HepG2 (cell line): Measurements from ENCODE around the gene POLE4. TPM values are rescaled to one million over a fixed set of nuclear protein-coding genes. Genes with fewer than 3 reads are reported as not detected.

Experiments
- ATAC-seq: fragments of 200-7000 bp; cut with Tn5 transposase; 3 replicates; pipeline ENCODE4 v1.9.1; 2020; ENCODE audit warnings: mild to moderate bottlenecking, moderate library complexity
- BruUV-seq: library from RNA; stranded (reverse); fragments of 400-500 nt; replicated peaks from 2 replicates; lab custom pipeline; 2021; lab: Mats Ljungman, UMichigan
- CTCF ChIA-PET: fragments of 300-600 bp; formaldehyde crosslinking; extraction: SDS; loops from one replicate; lab custom pipeline; 2021; ENCODE audit warnings: low total read pairs, inconsistent platforms, low intra/inter-chr PET ratio; lab: Yijun Ruan, JAX
- POLR2A ChIA-PET: fragments of 350-600 bp; sonication (Branson Sonifier 250); formaldehyde crosslinking; loops from one replicate; lab custom pipeline; 2020; ENCODE audit warnings: antibody characterized with exemption, inconsistent platforms; lab: Yijun Ruan, JAX
- DNase-seq: peaks from one replicate; pipeline ENCODE4 v3.0.0-alpha.2; 2015; ENCODE audit warnings: low spot score
- FAIRE-seq: peaks from 3 replicates; lab custom pipeline; 2011; peaks lifted over from hg19 to GRCh38; lab: Jason Lieb, UNC
- H2AFZ ChIP-seq: one replicate; pipeline ENCODE4 v1.6.1; 2011; ENCODE audit warnings: low read length, inconsistent platforms
- H3K27ac ChIP-seq: fragments of 300-600 bp; 3 replicates; pipeline ENCODE4 v1.8.0; 2011; ENCODE audit warnings: mixed run types, mild to moderate bottlenecking, mixed read lengths, low read length, inconsistent platforms; ENCODE audit not compliant: insufficient read depth; ENCODE audit errors: extremely low read length
- H3K27me3 ChIP-seq, 2 experiments: fragments of 200-600 bp in 1 of 2; 2 replicates in 1 of 2; 3 replicates in 1 of 2; pipeline versions ENCODE4 v1.6.0 to v1.8.0; 2011; ENCODE audit warnings: low read length in 2 of 2, mild to moderate bottlenecking in 2 of 2, moderate library complexity in 2 of 2, inconsistent platforms in 1 of 2; ENCODE audit not compliant: insufficient read depth in 2 of 2, control insufficient read depth in 1 of 2
- H3K36me3 ChIP-seq, 2 experiments: fragments of 200-600 bp in 1 of 2; replicated peaks in 1 of 2; 2 replicates in 1 of 2; 3 replicates in 1 of 2; pipeline versions ENCODE4 v1.5.1 to v1.8.0; 2011; ENCODE audit warnings: low read length in 2 of 2, inconsistent platforms in 1 of 2; ENCODE audit not compliant: insufficient read depth in 2 of 2, control insufficient read depth in 1 of 2
- H3K4me1 ChIP-seq: 2 replicates; pipeline ENCODE4 v1.5.1; 2012; ENCODE audit warnings: low read length, inconsistent platforms; ENCODE audit not compliant: insufficient read depth
- H3K4me2 ChIP-seq: 2 replicates; pipeline ENCODE4 v1.6.0; 2011; ENCODE audit warnings: low read depth, low read length, inconsistent platforms
- H3K4me3 ChIP-seq, 3 experiments: fragments of 200-600 bp in 1 of 3; sonication (generic), shearing (Covaris generic) in 1 of 3; replicated peaks in 1 of 3; 2 replicates each; pipeline ENCODE4 v1.5.1; 2011 to 2016; ENCODE audit warnings: low read length in 3 of 3, inconsistent platforms in 2 of 3, low read depth in 2 of 3, mild to moderate bottlenecking in 2 of 3, control low read depth in 1 of 3, mixed read lengths in 1 of 3; ENCODE audit not compliant: insufficient read depth in 1 of 3
- H3K79me2 ChIP-seq: one replicate; pipeline ENCODE4 v1.6.1; 2011; ENCODE audit warnings: low read length, inconsistent platforms; ENCODE audit not compliant: insufficient read depth
- H3K9ac ChIP-seq: 2 replicates; pipeline ENCODE4 v1.6.0; 2011; ENCODE audit warnings: mild to moderate bottlenecking, low read depth, low read length, inconsistent platforms; ENCODE audit not compliant: insufficient read depth
- H3K9me3 ChIP-seq: 2 replicates; pipeline ENCODE4 v1.5.1; 2012; ENCODE audit warnings: mild to moderate bottlenecking, low read length
- H4K20me1 ChIP-seq: 2 replicates; pipeline ENCODE4 v1.6.0; 2011; ENCODE audit warnings: inconsistent platforms, mild to moderate bottlenecking, low read length, moderate library complexity; ENCODE audit not compliant: insufficient read depth
- ATF2 ChIP-seq: sonication (generic); formaldehyde crosslinking; IDR thresholded peaks from 2 replicates; pipeline ENCODE4 v1.4.0; 2020; ENCODE audit warnings: missing genetic modification reagents
- CREM ChIP-seq, 2 experiments: sonication (generic) in 1 of 2; formaldehyde crosslinking in 1 of 2; IDR thresholded peaks; 2 replicates each; pipeline versions ENCODE4 v1.4.0 to v1.6.1; 2016 to 2020; ENCODE audit warnings: antibody characterized with exemption in 1 of 2, mild to moderate bottlenecking in 1 of 2, missing genetic modification reagents in 1 of 2
- HNF1B ChIP-seq: sonication (generic); formaldehyde crosslinking; IDR thresholded peaks from 2 replicates; pipeline ENCODE4 v1.5.1; 2020; ENCODE audit warnings: mild to moderate bottlenecking, moderate library complexity, missing genetic modification reagents
- JUNB ChIP-seq: sonication (generic); formaldehyde crosslinking; IDR thresholded peaks from 2 replicates; pipeline ENCODE4 v1.8.0; 2022; ENCODE audit warnings: missing genetic modification reagents, mild to moderate bottlenecking, borderline replicate concordance
- MXI1 ChIP-seq: IDR thresholded peaks from 3 replicates; pipeline ENCODE4 v1.6.1; 2012; ENCODE audit warnings: low read depth, low read length, inconsistent platforms, borderline replicate concordance
- PAF1 ChIP-seq: IDR thresholded peaks from 2 replicates; pipeline ENCODE4 v1.6.1; 2016; ENCODE audit warnings: missing genetic modification reagents, missing compliant biosample characterization
- PHF8 ChIP-seq: sonication (generic); formaldehyde crosslinking; IDR thresholded peaks from 2 replicates; pipeline ENCODE4 v1.5.0; 2020; ENCODE audit warnings: missing genetic modification reagents
- REL ChIP-seq: sonication (generic); formaldehyde crosslinking; conservative IDR thresholded peaks from 2 replicates; pipeline ENCODE4 v1.8.0; 2022; ENCODE audit warnings: mild to moderate bottlenecking, missing genetic modification reagents, moderate library complexity
- SNAI1 ChIP-seq: sonication (generic); formaldehyde crosslinking; IDR thresholded peaks from 2 replicates; pipeline ENCODE4 v1.5.0; 2020; ENCODE audit warnings: mild to moderate bottlenecking, missing genetic modification reagents, borderline replicate concordance
- ZBTB3 ChIP-seq: sonication (generic); formaldehyde crosslinking; IDR thresholded peaks from 2 replicates; pipeline ENCODE4 v1.4.0; 2020; ENCODE audit warnings: low read depth, mild to moderate bottlenecking, moderate library complexity, missing genetic modification reagents, borderline replicate concordance
- ZNF136 ChIP-seq: sonication (generic); formaldehyde crosslinking; IDR thresholded peaks from 2 replicates; pipeline ENCODE4 v1.8.1; 2022; ENCODE audit warnings: low read depth, mild to moderate bottlenecking, moderate library complexity, missing genetic modification reagents
- ZNF18 ChIP-seq: sonication (generic); formaldehyde crosslinking; IDR thresholded peaks from 2 replicates; pipeline ENCODE4 v1.8.0; 2022; ENCODE audit warnings: mild to moderate bottlenecking, missing genetic modification reagents; ENCODE audit not compliant: insufficient replicate concordance
- ZNF274 ChIP-seq: sonication (generic); formaldehyde crosslinking; IDR thresholded peaks from 2 replicates; pipeline ENCODE4 v1.5.1; 2020; ENCODE audit warnings: mild to moderate bottlenecking, missing genetic modification reagents
- ZNF550 ChIP-seq: sonication (generic); formaldehyde crosslinking; IDR thresholded peaks from 2 replicates; pipeline ENCODE4 v1.4.0; 2020; ENCODE audit warnings: mild to moderate bottlenecking, missing genetic modification reagents, borderline replicate concordance
- ZNF737 ChIP-seq: sonication (generic); formaldehyde crosslinking; IDR thresholded peaks from 2 replicates; pipeline ENCODE4 v1.5.0; 2020; ENCODE audit warnings: missing genetic modification reagents, mild to moderate bottlenecking, borderline replicate concordance
- ZNF850 ChIP-seq: sonication (generic); formaldehyde crosslinking; conservative IDR thresholded peaks from 2 replicates; pipeline ENCODE4 v1.9.0; 2021; ENCODE audit warnings: mild to moderate bottlenecking, missing genetic modification reagents
- WGBS: methylation state at CpG from one replicate; pipeline ENCODE4 v1.1.6; 2017; ENCODE audit warnings: low lambda C conversion rate; 5-methylcytosine and 5-hydroxymethylcytosine counted together
- in situ Hi-C: cut with HindIII; loops from 2 replicates; pipeline ENCODE4 v1.10.0; 2017; ENCODE audit warnings: low pct_unique_long_range_greater_than_20kb; ENCODE audit not compliant: extremely low pct_ligation_motif_present
- intact Hi-C: fragments of 100-400 bp; cut with micrococcal nuclease; formaldehyde crosslinking; loops from one replicate; pipeline ENCODE4 v1.10.0; 2022; ENCODE audit not compliant: unreplicated experiment
- polyA plus RNA-seq, 8 experiments: library from polyadenylated mRNA; depleted of rRNA in 3 of 8; stranded (reverse) in 7 of 8; unstranded in 1 of 8; fragments of >200 nt; fragmentation: Illumina TruSeq in 4 of 8; extraction: Trizol in 4 of 8; gene quantifications; 2 replicates each; pipeline versions ENCODE4 v1.2.1 to v1.2.3, GENCODE V29; 2011 to 2016; ENCODE audit warnings: low read depth in 4 of 8, missing spikeins in 1 of 8, mixed read lengths in 1 of 8; ENCODE audit not compliant: insufficient read depth in 1 of 8
- total RNA-seq, 5 experiments: library from RNA; depleted of rRNA; stranded (reverse); fragments of >200 nt; fragmentation: Illumina TruSeq; extraction: Trizol; gene quantifications; 2 replicates each; pipeline ENCODE4 v1.2.3, GENCODE V29; 2016; ENCODE audit warnings: low read depth in 1 of 5

POLE4 gene
- total and polyA plus RNA-seq, 2 of the 13 experiments (the other 11 are each of a cell fraction or from before 2014, with no cell fraction given), result 106 to 116 TPM

- no peak for TF ChIP-seq ZNF136 (CRISPR knock-in tag)
These were observed 42.0 kb upstream of the POLE4 start (continued) for GRCh38 chr2:74916394-74916793.

DNA sequence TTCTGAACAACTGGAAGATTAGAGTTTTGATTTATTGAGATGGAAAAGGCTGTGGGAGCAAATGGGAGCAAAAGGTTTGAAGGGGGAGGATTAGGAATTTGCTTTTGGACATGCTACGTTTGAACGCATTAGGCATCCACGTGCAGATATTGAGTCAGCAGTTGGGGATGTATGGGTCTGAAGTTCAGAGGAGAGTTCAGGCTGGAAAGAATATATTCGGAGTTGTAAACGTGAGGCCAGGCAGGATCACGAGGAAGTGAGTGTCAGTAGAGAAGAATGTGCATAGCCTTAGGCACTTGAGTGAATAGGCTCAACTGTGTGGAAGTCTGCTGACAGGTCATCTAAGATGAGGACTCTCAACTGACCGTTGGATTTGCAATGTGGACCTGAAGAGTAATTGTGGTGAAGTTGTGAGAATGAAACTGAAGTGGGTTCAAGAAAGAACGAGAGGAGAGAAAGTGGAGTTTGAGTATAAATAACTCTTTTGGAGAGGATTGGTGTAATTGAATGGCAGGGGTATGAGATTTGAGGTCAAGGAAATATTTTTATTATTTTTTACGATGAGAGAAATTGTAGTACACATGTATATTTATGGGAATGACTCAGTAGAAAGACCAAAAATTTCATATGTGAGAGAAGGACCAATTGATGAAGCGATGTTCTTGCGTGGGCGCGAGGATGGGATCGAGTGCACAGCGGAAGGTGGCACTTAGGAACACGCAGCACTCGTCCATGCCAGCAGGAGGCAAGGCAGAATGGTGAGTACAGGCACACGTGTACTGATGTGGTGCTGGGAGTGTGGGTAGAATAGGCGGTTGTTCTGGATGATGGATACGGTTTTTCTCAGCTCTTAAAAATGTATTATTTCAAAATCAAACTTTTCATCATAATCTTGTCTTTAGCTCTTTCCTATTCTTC, 40.5 kb upstream of the POLE4 start:
- peaks cover 65% of the 10 kb centered on the region for H3K4me1 ChIP-seq
- no peaks in the 10 kb centered on the region for H3K79me2 ChIP-seq
- in situ Hi-C loops, result loop anchor here (10.0 kb wide), 1 partner anchor 327 kb away; no protein-coding TSS in a partner anchor
- no peaks in the 10 kb centered on the region; a peak in 1 of 5 replicates for H3K36me3 ChIP-seq
- H3K4me2 ChIP-seq, result peak overlapping the region; percentile 65
- DNase-seq (peak; percentile 91), ATAC-seq (peak; percentile 69), FAIRE-seq (peak; percentile 66)
- H3K4me3 ChIP-seq, result peak overlapping the region in 2 of 3 experiments; percentile 30 to 46; a peak in 4 of 6 replicates
- H3K9ac ChIP-seq, result no peak overlapping the region
- H3K9me3 ChIP-seq, result no peaks in the 10 kb centered on the region
- WGBS, result 59% methylated on average over 20 of the region's 20 CpGs
- no peaks in the 10 kb centered on the region for H4K20me1 ChIP-seq
- ChIA-PET CTCF (no interaction called here), POLR2A (no interaction called here)
- intact Hi-C loops, result loop anchor here (2.0 to 5.0 kb wide), 3 partner anchors 39 to 484 kb away; partner anchors contain the start of gene POLE4
- peak overlapping the region; percentile 19 for H3K27ac ChIP-seq
- TSS peak; percentile 90 for BruUV-seq
- no peak overlapping the region for H2AFZ ChIP-seq
- H3K27me3 ChIP-seq, result 0 out of 5 replicates have a peak, but pooled peaks cover 0 to 7% of the 10 kb centered on the region in 2 experiments
- TF ChIP-seq JUNB (CRISPR knock-in tag), result no peak
- peak; percentile 62; the same call in 1 of the 2 replicates for TF ChIP-seq CREM (IDR thresholded peaks at IDR 0.05)
- TF ChIP-seq CREM (CRISPR knock-in tag; IDR thresholded peaks at IDR 0.05), result no peak
- peak; percentile 58 for TF ChIP-seq ZNF18 (CRISPR knock-in tag)
- TF ChIP-seq PAF1, result no peak
- TF ChIP-seq SNAI1 (CRISPR knock-in tag), result no peak
- TF ChIP-seq MXI1, result peak; percentile 79; the same call in 1 of the 3 replicates
- peak; percentile 69; the same call in 1 of the 2 replicates for TF ChIP-seq REL (CRISPR knock-in tag)
- TF ChIP-seq HNF1B, result peak; percentile 84
- no peak for TF ChIP-seq ZNF850 (CRISPR knock-in tag)
- no peak; the same call in 1 of the 2 replicates for TF ChIP-seq ATF2 (CRISPR knock-in tag)
- no peak for TF ChIP-seq ZNF550
- TF ChIP-seq ZNF737, result no peak
- no peak for TF ChIP-seq ZBTB3 (CRISPR knock-in tag)
- no peak for TF ChIP-seq PHF8 (CRISPR knock-in tag)
- TF ChIP-seq ZNF274 (CRISPR knock-in tag), result no peak; the same call in 1 of the 2 replicates
